HG02981 (cell line): ENCODE measurements around the gene ERN1.

Experiments used
- ATAC-seq: cut with Tn5 transposase; IDR thresholded peaks from one replicate; pipeline ENCODE4 v1.9.1; 2021; ENCODE audit warnings: mild to moderate bottlenecking, moderate library complexity; ENCODE audit not compliant: unreplicated experiment

Gene ERN1

GRCh38 chr17:64158406-64158805, 28.5 kb upstream of the ERN1 start:
- ATAC-seq, result no peak

- no peak for ATAC-seq
Observed at GRCh38 chr17:64157669-64158180, 27.8 kb upstream of the ERN1 start.

DNA sequence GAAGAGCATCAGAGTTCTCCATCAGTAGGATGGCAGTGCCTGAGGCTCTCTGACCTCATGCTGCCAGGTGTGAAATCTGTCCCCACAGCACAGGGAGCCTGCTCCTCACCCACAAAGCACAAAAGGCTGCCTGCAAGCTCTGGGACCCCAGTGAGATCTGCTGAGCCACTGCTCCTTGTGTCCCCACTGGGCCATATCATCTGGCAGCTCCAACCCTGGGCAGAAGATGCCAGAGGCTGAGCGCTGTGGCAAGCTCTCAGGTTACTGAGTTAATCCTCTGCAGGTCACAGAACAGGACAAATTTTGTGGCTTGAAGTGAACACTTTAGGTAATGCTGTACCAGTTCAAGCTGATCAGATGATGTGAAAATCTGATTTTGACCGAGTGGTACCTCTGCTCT, 26.7 kb upstream of the ERN1 start:
- ATAC-seq, result no peak

GRCh38 chr17:64155751-64156544, 26.0 kb upstream of the ERN1 start:
- no peak for ATAC-seq

DNA sequence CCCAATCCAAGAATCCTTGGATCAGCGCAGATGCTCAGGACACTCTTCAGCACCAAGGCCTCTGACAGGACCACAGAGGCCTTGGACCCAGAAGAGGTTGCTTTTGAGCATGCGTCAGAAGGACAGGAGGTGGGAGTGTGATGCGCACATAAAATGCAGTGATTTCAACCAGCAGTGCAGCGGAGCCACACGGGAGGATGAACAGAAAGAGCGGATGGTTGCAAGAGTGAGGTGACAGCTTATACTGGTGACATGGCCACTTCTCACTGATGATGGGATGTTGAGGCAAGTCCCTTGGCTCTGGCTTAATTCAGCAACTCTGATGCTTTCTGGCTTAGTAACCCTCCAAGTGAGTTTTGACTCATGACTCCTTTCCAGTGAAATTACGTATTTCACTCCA, 25.2 kb upstream of the ERN1 start:
- no peak for ATAC-seq

DNA sequence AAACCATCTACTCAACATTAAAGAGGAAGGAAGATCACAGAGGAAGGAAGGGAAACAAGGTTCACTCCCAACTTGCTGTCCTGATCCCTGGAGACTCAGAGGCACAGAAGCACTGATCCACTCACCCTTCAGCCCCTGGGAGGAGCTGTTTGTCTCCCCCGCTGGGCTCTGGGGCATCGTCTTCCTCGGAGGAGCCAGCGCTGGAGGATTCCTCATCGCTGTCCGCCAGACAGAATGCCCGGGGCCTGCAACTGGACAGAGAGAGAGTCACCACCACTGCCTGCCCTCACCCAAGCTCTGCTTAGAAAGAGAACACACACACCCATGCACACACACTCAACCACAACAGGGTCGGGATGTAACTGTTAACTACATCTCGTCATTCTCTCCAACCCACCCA, 24.8 kb upstream of the ERN1 start:
- no peak for ATAC-seq

- ATAC-seq, result no peak
Observed at GRCh38 chr17:64154313-64154695, 24.4 kb upstream of the ERN1 start.

GRCh38 chr17:64153565-64154312, 23.8 kb upstream of the ERN1 start:
- no peak for ATAC-seq

- ATAC-seq, result no peak
Observed at GRCh38 chr17:64152428-64153125, 22.6 kb upstream of the ERN1 start.

DNA sequence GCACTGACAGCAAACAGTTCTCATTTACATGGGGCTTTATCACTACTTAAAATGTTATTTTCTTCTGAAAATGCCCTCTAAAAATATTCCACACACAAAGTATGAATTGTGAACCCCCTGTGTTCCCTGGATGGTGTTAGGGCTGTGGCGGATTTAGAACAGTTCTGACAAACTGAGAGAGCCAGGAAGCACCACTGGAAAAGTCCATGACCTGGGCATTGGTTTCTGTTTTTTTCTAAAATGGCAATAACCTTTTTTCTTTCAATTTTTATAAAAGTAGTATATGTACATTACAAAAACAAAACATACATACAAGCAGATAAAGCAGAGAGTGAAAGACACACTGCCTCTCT, 21.0 kb upstream of the ERN1 start:
- no peak for ATAC-seq

GRCh38 chr17:64150237-64151015, 20.5 kb upstream of the ERN1 start:
- ATAC-seq, result no peak

DNA sequence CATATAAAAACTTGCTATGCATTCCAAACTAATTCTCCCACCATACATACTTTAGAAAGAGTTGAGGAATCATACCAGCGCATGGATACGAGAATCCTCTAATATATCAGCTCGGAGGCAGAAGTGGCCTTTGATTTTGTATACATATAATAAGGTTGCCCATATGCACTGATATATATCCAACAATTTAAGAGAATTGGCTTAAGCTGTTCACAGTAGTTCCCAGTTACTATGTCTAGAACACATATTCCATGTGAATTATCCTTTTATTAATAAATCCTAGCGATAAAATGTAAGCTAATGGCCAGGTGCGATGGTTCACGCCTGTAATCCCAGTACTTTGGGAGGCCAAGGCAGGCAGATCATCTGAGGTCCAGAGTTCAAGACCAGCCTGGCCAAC, 19.3 kb upstream of the ERN1 start:
- ATAC-seq, result no peak

DNA sequence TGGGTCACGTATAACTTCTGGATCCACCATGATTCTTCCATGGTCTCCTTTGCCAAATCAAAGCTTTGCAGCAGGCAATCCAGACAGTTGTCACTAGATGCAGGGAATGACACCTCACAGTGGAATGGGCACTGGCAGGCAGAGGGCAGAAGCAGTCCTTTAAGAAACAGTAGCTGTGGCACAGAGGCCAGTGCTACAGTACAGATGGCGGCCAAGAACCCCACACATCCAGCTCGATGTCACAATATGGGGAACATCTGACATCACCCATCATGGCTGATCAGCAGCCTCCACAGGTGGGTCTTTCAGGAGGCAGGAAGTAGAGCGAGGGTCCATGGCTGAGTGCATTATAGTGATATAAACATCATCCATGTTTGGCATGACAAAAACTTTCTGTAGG, 18.8 kb upstream of the ERN1 start:
- no peak for ATAC-seq

GRCh38 chr17:64148017-64148631, 18.2 kb upstream of the ERN1 start:
- no peak for ATAC-seq

GRCh38 chr17:64147110-64148016, 17.4 kb upstream of the ERN1 start:
- no peak for ATAC-seq

GRCh38 chr17:64146418-64147109, 16.6 kb upstream of the ERN1 start:
- no peak for ATAC-seq

- peak; percentile 92 for ATAC-seq
Observed at GRCh38 chr17:64145751-64146417, 15.9 kb upstream of the ERN1 start.

GRCh38 chr17:64145375-64145750, 15.4 kb upstream of the ERN1 start:
- no peak for ATAC-seq
